Measurements from ENCODE around the gene HELZ2.

- TF ChIP-seq EZH2phosphoT487 (IDR thresholded peaks at IDR 0.05; ENCODE audit: borderline replicate concordance, low read length) = no peak
- TF ChIP-seq CTCF (conservative IDR thresholded peaks at IDR 0.05; ENCODE audit: low read depth, low read length) = no peak
Measured at GRCh38 chr20:63567136-63567385, 7.0 kb downstream of the HELZ2 start.

All from PC-3 (cell line).